Naive thymus-derived CD8-positive, alpha-beta T cell (primary cell): Measurements from ENCODE around the gene OR52K2. TPM values are rescaled to one million over a fixed set of nuclear protein-coding genes. Genes with fewer than 3 reads are reported as not detected.
"Not testable (repeated sequence)": the region's sequence is repeated elsewhere in the genome, so short reads cannot be mapped to it uniquely, and the experiment has no call there.

Experiments used
- ATAC-seq, 2 donors: fragments of 150-1000 bp; cut with Tn5 transposase in 1 of 2; sonication (Bioruptor Pico), chemical (Tn5 transposase) in 1 of 2; 1 replicate in 1 of 2; 2 replicates in 1 of 2; pipeline ENCODE4 v1.10.0; 2021; ENCODE audit warnings: mild to moderate bottlenecking in 2 of 2, moderate library complexity in 2 of 2
- POLR2A ChIA-PET: fragments of 350-600 bp; sonication (Branson Sonifier 250); formaldehyde crosslinking; loops from one replicate; lab custom pipeline; 2021; ENCODE audit warnings: antibody characterized with exemption; lab: Charles Lee
- DNase-seq, 10 donors: peaks; one replicate each; pipeline versions ENCODE4 v3.0.0 to v3.0.0-alpha.2; 2020 to 2022
- H3K27ac Mint-ChIP-seq, 10 donors: one replicate each; pipeline ENCODE4 v1.8.0; 2020 to 2022; ENCODE audit warnings: mild to moderate bottlenecking in 10 of 10, mixed read lengths in 10 of 10, moderate library complexity in 4 of 10, inconsistent platforms in 1 of 10
- H3K27me3 Mint-ChIP-seq, 5 donors: one replicate each; pipeline ENCODE4 v1.8.0; 2021 to 2022; ENCODE audit warnings: mixed read lengths in 5 of 5
- H3K36me3 Mint-ChIP-seq, 3 donors: one replicate each; pipeline ENCODE4 v1.8.0; 2020 to 2022; ENCODE audit warnings: mixed read lengths in 3 of 3, mild to moderate bottlenecking in 2 of 3, inconsistent platforms in 1 of 3
- H3K4me1 Mint-ChIP-seq, 4 donors: one replicate each; pipeline ENCODE4 v1.8.0; 2021 to 2022; ENCODE audit warnings: mixed read lengths in 4 of 4
- H3K4me3 Mint-ChIP-seq, 10 donors: one replicate each; pipeline ENCODE4 v1.8.0; 2020 to 2022; ENCODE audit warnings: mild to moderate bottlenecking in 10 of 10, mixed read lengths in 10 of 10, moderate library complexity in 6 of 10, inconsistent platforms in 1 of 10
- H3K9me3 Mint-ChIP-seq, 9 donors: one replicate each; pipeline ENCODE4 v1.8.0; 2020 to 2022; ENCODE audit warnings: mixed read lengths in 9 of 9, mild to moderate bottlenecking in 3 of 9, inconsistent platforms in 1 of 9, moderate library complexity in 1 of 9
- polyA plus RNA-seq, 3 donors: library from polyadenylated mRNA; unstranded; fragments of 300-500 nt; fragmentation: Illumina TruSeq; gene quantifications; one replicate each; pipeline ENCODE4 v1.2.3, GENCODE V29; 2021
- total RNA-seq, 8 experiments: library from RNA in 2 of 8; stranded (reverse) in 2 of 8; gene quantifications; one replicate each; pipeline ENCODE4 v1.2.3 and lab custom pipeline; 2021 to 2026

OR52K2 gene
- total and polyA plus RNA-seq, 5 experiments from 2014 or later = not detected

GRCh38 chr11:4484310-4484709 is 35.2 kb downstream of the OR52K2 start:
- Mint-ChIP-seq H3K36me3 (no peaks in the 10 kb centered on the region), H3K27me3 (peaks cover 2 to 10% (median 7%) of the 10 kb centered on the region in 5 donors), H3K4me1 (no peaks in the 10 kb centered on the region), H3K27ac (no peak overlapping the region), H3K9me3 (no peaks in the 10 kb centered on the region), H3K4me3 (no peak overlapping the region)
- DNase-seq (no peak), ATAC-seq (no peak)
- POLR2A ChIA-PET = no interaction called here

GRCh38 chr11:4491405-4491804 is 42.3 kb downstream of the OR52K2 start:
- POLR2A ChIA-PET, H3K4me3 Mint-ChIP-seq, H3K4me1 Mint-ChIP-seq, DNase-seq, H3K27ac Mint-ChIP-seq, H3K9me3 Mint-ChIP-seq, H3K36me3 Mint-ChIP-seq, ATAC-seq: not testable (repeated sequence)
- H3K27me3 Mint-ChIP-seq = peaks cover 3 to 49% (median 19%) of the 10 kb centered on the region in 5 donors

- no peak overlapping the region for H3K27ac Mint-ChIP-seq
- peaks cover 3 to 56% (median 19%) of the 10 kb centered on the region in 5 donors for H3K27me3 Mint-ChIP-seq
- H3K4me1 Mint-ChIP-seq = no peaks in the 10 kb centered on the region
- peaks cover 0 to 2% (median 0%) of the 10 kb centered on the region in 3 donors for H3K36me3 Mint-ChIP-seq
- DNase-seq = no peak
- POLR2A ChIA-PET = no interaction called here
- no peak for ATAC-seq
- H3K9me3 Mint-ChIP-seq = peaks cover 0 to 6% (median 2%) of the 10 kb centered on the region in 9 donors
- H3K4me3 Mint-ChIP-seq = no peak overlapping the region
Observed at GRCh38 chr11:4491878-4492606, 42.9 kb downstream of the OR52K2 start.

GRCh38 chr11:4493480-4493818 is 44.4 kb downstream of the OR52K2 start:
- H3K4me3 Mint-ChIP-seq = no peak overlapping the region
- peaks cover 0 to 6% (median 2%) of the 10 kb centered on the region in 9 donors for H3K9me3 Mint-ChIP-seq
- POLR2A ChIA-PET = no interaction called here
- H3K27me3 Mint-ChIP-seq = peaks cover 3 to 57% (median 17%) of the 10 kb centered on the region in 5 donors
- ATAC-seq (no peak), DNase-seq (no peak)
- H3K36me3 Mint-ChIP-seq = peaks cover 0 to 2% (median 0%) of the 10 kb centered on the region in 3 donors
- H3K27ac Mint-ChIP-seq = no peak overlapping the region
- no peaks in the 10 kb centered on the region for H3K4me1 Mint-ChIP-seq

GRCh38 chr11:4495487-4495886 is 46.4 kb downstream of the OR52K2 start:
- H3K9me3 Mint-ChIP-seq = peaks cover 0 to 6% (median 2%) of the 10 kb centered on the region in 9 donors
- H3K27ac Mint-ChIP-seq = no peak overlapping the region
- peaks cover 3 to 45% (median 8%) of the 10 kb centered on the region in 5 donors for H3K27me3 Mint-ChIP-seq
- no peak for DNase-seq
- no peak for ATAC-seq
- no peaks in the 10 kb centered on the region for H3K4me1 Mint-ChIP-seq
- H3K36me3 Mint-ChIP-seq = peaks cover 0 to 2% (median 0%) of the 10 kb centered on the region in 3 donors
- H3K4me3 Mint-ChIP-seq = no peak overlapping the region
- POLR2A ChIA-PET = no interaction called here

GRCh38 chr11:4495986-4496385 is 46.9 kb downstream of the OR52K2 start:
- Mint-ChIP-seq H3K27me3 (peaks cover 3 to 45% (median 8%) of the 10 kb centered on the region in 5 donors), H3K36me3 (peaks cover 0 to 2% (median 0%) of the 10 kb centered on the region in 3 donors), H3K9me3 (peaks cover 0 to 6% (median 2%) of the 10 kb centered on the region in 9 donors), H3K4me3 (no peak overlapping the region), H3K4me1 (no peaks in the 10 kb centered on the region), H3K27ac (no peak overlapping the region)
- no peak for DNase-seq
- ATAC-seq = no peak
- POLR2A ChIA-PET = no interaction called here

- Mint-ChIP-seq H3K36me3 (peaks cover 0 to 1% (median 0%) of the 10 kb centered on the region in 3 donors), H3K9me3 (peaks cover 0 to 1% (median 0%) of the 10 kb centered on the region in 9 donors), H3K27me3 (peaks cover 2 to 38% (median 8%) of the 10 kb centered on the region in 5 donors), H3K27ac (no peak overlapping the region), H3K4me3 (no peak overlapping the region), H3K4me1 (no peaks in the 10 kb centered on the region)
- POLR2A ChIA-PET = no interaction called here
- ATAC-seq = no peak
- no peak for DNase-seq
Observed at GRCh38 chr11:4496557-4497248, 47.6 kb downstream of the OR52K2 start.

Other genes starting within 250 kb of the OR52K2 start
- not detected for gene OR52B4, start 80.9 kb upstream of the OR52K2 start, total RNA-seq
- gene OR52B4, start 80.9 kb upstream of the OR52K2 start, polyA plus RNA-seq = not detected
- gene TRIM21, start 55.6 kb upstream of the OR52K2 start, total RNA-seq = 10 to 100 TPM; 23.1 to 27.8 TPM
- 10 to 100 TPM; 30.1 to 40.2 (median 33.9) TPM for gene TRIM21, start 55.6 kb upstream of the OR52K2 start, polyA plus RNA-seq
- not detected for gene OR52K1, start 33.4 kb downstream of the OR52K2 start, total RNA-seq
- not detected for gene OR52K1, start 33.4 kb downstream of the OR52K2 start, polyA plus RNA-seq
- not detected for gene OR52M1, start 95.9 kb downstream of the OR52K2 start, total RNA-seq
- gene OR52M1, start 95.9 kb downstream of the OR52K2 start, polyA plus RNA-seq = not detected
- gene OR52I2, start 132.4 kb downstream of the OR52K2 start, total RNA-seq = not detected
- not detected for gene OR52I2, start 132.4 kb downstream of the OR52K2 start, polyA plus RNA-seq
- not detected for gene OR52I1, start 144.7 kb downstream of the OR52K2 start, total RNA-seq
- gene OR52I1, start 144.7 kb downstream of the OR52K2 start, polyA plus RNA-seq = not detected
- gene TRIM68, start 158.9 kb downstream of the OR52K2 start, total RNA-seq = 10 to 100 TPM; 22.2 to 24.2 TPM
- 10 to 100 TPM; 11.1 to 16.1 (median 12.1) TPM for gene TRIM68, start 158.9 kb downstream of the OR52K2 start, polyA plus RNA-seq
- not detected for gene OR51D1, start 188.2 kb downstream of the OR52K2 start, total RNA-seq
- gene OR51D1, start 188.2 kb downstream of the OR52K2 start, polyA plus RNA-seq = not detected
- gene OR51E1, start 194.7 kb downstream of the OR52K2 start, total RNA-seq = not detected
- gene OR51E1, start 194.7 kb downstream of the OR52K2 start, polyA plus RNA-seq = not detected
- not detected for gene OR51E2, start 248.6 kb downstream of the OR52K2 start, total RNA-seq
- not detected for gene OR51E2, start 248.6 kb downstream of the OR52K2 start, polyA plus RNA-seq